ENCODE data around the gene NFYC.
"Not testable (repeated sequence)": the region's sequence is repeated elsewhere in the genome, so short reads cannot be mapped to it uniquely, and the experiment has no call there.

Gene NFYC

GRCh38 chr1:40679165-40679953, 12.1 kb upstream of the NFYC start:
- Mint-ChIP-seq H3K27ac (no peak overlapping the region), H3K9me3 (no peaks in the 10 kb centered on the region), H3K36me3 (no peaks in the 10 kb centered on the region), H3K4me1 (no peaks in the 10 kb centered on the region), H3K27me3 (peaks cover 21% of the 10 kb centered on the region), H3K4me3 (no peak overlapping the region)
- DNase-seq = no peak
- CTCF ChIA-PET = interaction anchor here (0.7 to 1.1 kb wide), 3 partner anchors 11 to 43 kb away, joined by 3 read pairs; no protein-coding TSS in a partner anchor

- Mint-ChIP-seq H3K4me1 (peaks cover 4% of the 10 kb centered on the region), H3K27ac (no peak overlapping the region), H3K27me3 (no peaks in the 10 kb centered on the region), H3K36me3 (peaks cover 26% of the 10 kb centered on the region), H3K4me3 (no peak overlapping the region), H3K9me3 (no peaks in the 10 kb centered on the region)
- CTCF ChIA-PET = interaction anchor here (1.3 kb wide), 1 partner anchor 59 kb away, joined by 3 read pairs; no protein-coding TSS in a partner anchor
- DNase-seq = no peak
Observed at GRCh38 chr1:40684669-40685068, 6.8 kb upstream of the NFYC start.

GRCh38 chr1:40687059-40687458, 4.4 kb upstream of the NFYC start:
- Mint-ChIP-seq H3K4me1 (peaks cover 19% of the 10 kb centered on the region), H3K9me3 (no peaks in the 10 kb centered on the region), H3K4me3 (no peak overlapping the region), H3K36me3 (peaks cover 33% of the 10 kb centered on the region), H3K27ac (no peak overlapping the region), H3K27me3 (no peaks in the 10 kb centered on the region)
- CTCF ChIA-PET = no interaction called here
- no peak for DNase-seq

- H3K4me1 Mint-ChIP-seq = peaks cover 23% of the 10 kb centered on the region
- no peak overlapping the region for H3K4me3 Mint-ChIP-seq
- CTCF ChIA-PET = interaction anchor here (6.8 kb wide), 1 partner anchor 18 kb away, joined by 31 read pairs; no protein-coding TSS in a partner anchor
- no peak overlapping the region for H3K27ac Mint-ChIP-seq
- DNase-seq = no peak
- H3K36me3 Mint-ChIP-seq = peaks cover 36% of the 10 kb centered on the region
- no peaks in the 10 kb centered on the region for H3K9me3 Mint-ChIP-seq
- H3K27me3 Mint-ChIP-seq = no peaks in the 10 kb centered on the region
Observed at GRCh38 chr1:40687661-40688060, 3.8 kb upstream of the NFYC start.

- Mint-ChIP-seq H3K27ac (no peak overlapping the region), H3K36me3 (peaks cover 45% of the 10 kb centered on the region), H3K4me3 (no peak overlapping the region), H3K27me3 (no peaks in the 10 kb centered on the region), H3K9me3 (no peaks in the 10 kb centered on the region), H3K4me1 (peaks cover 44% of the 10 kb centered on the region)
- DNase-seq = no peak
- CTCF ChIA-PET = interaction anchor here (0.7 to 6.8 kb wide), 5 partner anchors 20 to 259 kb away, joined by 3 to 31 read pairs (median 4); no protein-coding TSS in a partner anchor
Observed at GRCh38 chr1:40689737-40690136, 1.8 kb upstream of the NFYC start.

GRCh38 chr1:40690771-40691537, 550 bp upstream of the NFYC start:
- CTCF ChIA-PET = interaction anchor here (0.6 to 6.8 kb wide), 17 partner anchors 11 to 258 kb away, joined by 3 to 31 read pairs (median 4); no protein-coding TSS in a partner anchor
- DNase-seq = no peak
- no peaks in the 10 kb centered on the region for H3K27me3 Mint-ChIP-seq
- peaks cover 38% of the 10 kb centered on the region for H3K36me3 Mint-ChIP-seq
- peak overlapping the region; percentile 81 for H3K4me3 Mint-ChIP-seq
- peaks cover 49% of the 10 kb centered on the region for H3K4me1 Mint-ChIP-seq
- peak overlapping the region; percentile 94 for H3K27ac Mint-ChIP-seq
- no peaks in the 10 kb centered on the region for H3K9me3 Mint-ChIP-seq

GRCh38 chr1:40692429-40692895, 958 bp downstream of the NFYC start:
- H3K36me3 Mint-ChIP-seq = peaks cover 43% of the 10 kb centered on the region
- H3K27me3 Mint-ChIP-seq = no peaks in the 10 kb centered on the region
- peak overlapping the region; percentile 81 for H3K4me3 Mint-ChIP-seq
- peak overlapping the region; percentile 94 for H3K27ac Mint-ChIP-seq
- H3K4me1 Mint-ChIP-seq = peaks cover 62% of the 10 kb centered on the region
- no peaks in the 10 kb centered on the region for H3K9me3 Mint-ChIP-seq
- DNase-seq = no peak
- CTCF ChIA-PET = interaction anchor here (0.7 to 6.8 kb wide), 7 partner anchors 10 to 260 kb away, joined by 3 to 31 read pairs (median 4); no protein-coding TSS in a partner anchor

GRCh38 chr1:40693425-40693824, 1.9 kb downstream of the NFYC start:
- peak overlapping the region; percentile 73 for H3K27ac Mint-ChIP-seq
- H3K9me3 Mint-ChIP-seq = no peaks in the 10 kb centered on the region
- H3K4me3 Mint-ChIP-seq = peak overlapping the region; percentile 81
- CTCF ChIA-PET = interaction anchor here (0.5 to 6.8 kb wide), 5 partner anchors 9 to 80 kb away, joined by 3 to 31 read pairs (median 4); no protein-coding TSS in a partner anchor
- H3K4me1 Mint-ChIP-seq = peaks cover 69% of the 10 kb centered on the region
- no peak for DNase-seq
- H3K36me3 Mint-ChIP-seq = peaks cover 42% of the 10 kb centered on the region
- no peaks in the 10 kb centered on the region for H3K27me3 Mint-ChIP-seq

GRCh38 chr1:40694353-40694874, 2.9 kb downstream of the NFYC start:
- H3K9me3 Mint-ChIP-seq = no peaks in the 10 kb centered on the region
- peak overlapping the region; percentile 73 for H3K27ac Mint-ChIP-seq
- CTCF ChIA-PET = interaction anchor here (0.9 to 6.8 kb wide), 4 partner anchors 10 to 155 kb away, joined by 3 to 31 read pairs (median 6); no protein-coding TSS in a partner anchor
- peaks cover 45% of the 10 kb centered on the region for H3K36me3 Mint-ChIP-seq
- peak overlapping the region; percentile 27 for H3K4me3 Mint-ChIP-seq
- no peaks in the 10 kb centered on the region for H3K27me3 Mint-ChIP-seq
- no peak for DNase-seq
- H3K4me1 Mint-ChIP-seq = peaks cover 76% of the 10 kb centered on the region

GRCh38 chr1:40696294-40696693, 4.8 kb downstream of the NFYC start:
- CTCF ChIA-PET = no interaction called here
- no peak overlapping the region for H3K4me3 Mint-ChIP-seq

GRCh38 chr1:40697436-40697835, 5.9 kb downstream of the NFYC start:
- Mint-ChIP-seq H3K4me1 (peaks cover 71% of the 10 kb centered on the region), H3K4me3 (no peak overlapping the region), H3K27me3 (no peaks in the 10 kb centered on the region), H3K27ac (no peak overlapping the region), H3K9me3 (no peaks in the 10 kb centered on the region), H3K36me3 (peaks cover 38% of the 10 kb centered on the region)
- CTCF ChIA-PET = no interaction called here
- no peak for DNase-seq

More at GRCh38 chr1:40696294-40696693, 4.8 kb downstream of the NFYC start:
- H3K27ac Mint-ChIP-seq = no peak overlapping the region
- peaks cover 67% of the 10 kb centered on the region for H3K4me1 Mint-ChIP-seq
- H3K9me3 Mint-ChIP-seq = no peaks in the 10 kb centered on the region
- DNase-seq = no peak
- H3K27me3 Mint-ChIP-seq = no peaks in the 10 kb centered on the region
- peaks cover 40% of the 10 kb centered on the region for H3K36me3 Mint-ChIP-seq

- peaks cover 63% of the 10 kb centered on the region for H3K4me1 Mint-ChIP-seq
- no peaks in the 10 kb centered on the region for H3K9me3 Mint-ChIP-seq
Observed at GRCh38 chr1:40699787-40700186, 8.3 kb downstream of the NFYC start.

GRCh38 chr1:40701684-40702083, 10.2 kb downstream of the NFYC start:
- CTCF ChIA-PET = interaction anchor here (0.5 to 3.1 kb wide), 3 partner anchors 9 to 144 kb away, joined by 3 to 9 read pairs (median 7); partner anchors contain the start of gene NFYC
- no peak overlapping the region for H3K4me3 Mint-ChIP-seq
- peaks cover 32% of the 10 kb centered on the region for H3K36me3 Mint-ChIP-seq
- H3K27ac Mint-ChIP-seq = no peak overlapping the region
- no peaks in the 10 kb centered on the region for H3K9me3 Mint-ChIP-seq
- H3K4me1 Mint-ChIP-seq = peaks cover 53% of the 10 kb centered on the region
- no peaks in the 10 kb centered on the region for H3K27me3 Mint-ChIP-seq
- no peak for DNase-seq

More at GRCh38 chr1:40699787-40700186, 8.3 kb downstream of the NFYC start:
- CTCF ChIA-PET = no interaction called here
- H3K36me3 Mint-ChIP-seq = peaks cover 37% of the 10 kb centered on the region
- no peaks in the 10 kb centered on the region for H3K27me3 Mint-ChIP-seq
- H3K27ac Mint-ChIP-seq = no peak overlapping the region
- H3K4me3 Mint-ChIP-seq = no peak overlapping the region
- DNase-seq = no peak

- H3K4me3 Mint-ChIP-seq, H3K27me3 Mint-ChIP-seq, H3K27ac Mint-ChIP-seq, DNase-seq, H3K9me3 Mint-ChIP-seq: not testable (repeated sequence)
- peaks cover 23% of the 10 kb centered on the region for H3K36me3 Mint-ChIP-seq
- H3K4me1 Mint-ChIP-seq = peaks cover 42% of the 10 kb centered on the region
- CTCF ChIA-PET = interaction anchor here (0.9 to 3.1 kb wide), 4 partner anchors 8 to 72 kb away, joined by 4 to 9 read pairs (median 8); partner anchors contain the start of gene NFYC
Observed at GRCh38 chr1:40702810-40703209, 11.3 kb downstream of the NFYC start.

Data from activated naive CD4-positive, alpha-beta T cell treated with anti-CD3 and anti-CD28 coated beads, Interleukin-2, amount 10 ng/mL, durations not matched to agents 7 days and 5 days (primary cell).